GM10266 (cell line): Measurements from ENCODE around the gene SLC28A1.

Source experiments
- DNase-seq: peaks from one replicate; pipeline ENCODE4 v3.0.0; 2012; ENCODE audit errors: extremely low spot score
- CTCF ChIP-seq: IDR thresholded peaks from 2 replicates; pipeline ENCODE4 v1.5.1; 2012; ENCODE audit warnings: mild to moderate bottlenecking, low read depth; ENCODE audit not compliant: control insufficient read depth, insufficient read depth; ENCODE audit errors: missing control alignments

SLC28A1 gene

GRCh38 chr15:84926491-84927230, 42.2 kb downstream of the SLC28A1 start:
- TF ChIP-seq CTCF, result no peak
- no peak for DNase-seq

- DNase-seq, result no peak
- TF ChIP-seq CTCF, result no peak
Measured at GRCh38 chr15:84928843-84929168, 44.3 kb downstream of the SLC28A1 start.

- TF ChIP-seq CTCF, result no peak
- DNase-seq, result no peak
Measured at GRCh38 chr15:84929795-84930603, 45.5 kb downstream of the SLC28A1 start.

GRCh38 chr15:84934942-84935729, 50.7 kb downstream of the SLC28A1 start:
- DNase-seq, result no peak
- no peak for TF ChIP-seq CTCF

GRCh38 chr15:84937144-84937543, 52.7 kb downstream of the SLC28A1 start:
- DNase-seq, result no peak
- no peak for TF ChIP-seq CTCF

- TF ChIP-seq CTCF, result no peak
- DNase-seq, result no peak
Measured at GRCh38 chr15:84938726-84939125, 54.3 kb downstream of the SLC28A1 start.
